SKM-1 treated with dmso at 0.1 percent for 144 hours (cell line): ENCODE results near the gene HLA-B.
A peak's percentile ranks its signal among the peaks of the same experiment; 100 is the strongest.

ENCODE experiments used
- DNase-seq: peaks from one replicate; lab custom pipeline; 2025; ENCODE audit not compliant: unreplicated experiment; lab: John Stamatoyannopoulos, UW

The HLA-B gene

GRCh38 chr6:31353384-31353945 lies 3.5 kb downstream of the HLA-B start:
- DNase-seq = no peak

GRCh38 chr6:31352683-31353383 lies 4.1 kb downstream of the HLA-B start:
- DNase-seq = no peak

DNA sequence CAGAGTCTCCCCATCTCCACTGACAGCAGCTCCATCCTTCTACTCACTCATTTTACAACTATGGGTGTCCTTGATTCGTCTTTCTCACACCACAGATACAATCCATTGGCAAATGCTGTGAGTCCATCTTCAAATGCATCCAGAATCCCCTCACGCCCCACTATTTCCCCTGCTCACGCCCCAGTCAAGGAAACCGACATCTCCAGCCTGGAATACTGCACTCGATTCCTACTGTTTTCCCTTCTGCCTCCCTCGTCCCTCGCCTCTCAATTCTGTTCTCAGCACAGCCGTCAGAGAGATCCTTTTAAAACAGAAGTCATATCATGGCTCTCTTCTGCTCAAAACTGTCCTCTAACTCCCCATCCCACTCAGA lies 4.7 kb downstream of the HLA-B start:
- DNase-seq = no peak

DNA sequence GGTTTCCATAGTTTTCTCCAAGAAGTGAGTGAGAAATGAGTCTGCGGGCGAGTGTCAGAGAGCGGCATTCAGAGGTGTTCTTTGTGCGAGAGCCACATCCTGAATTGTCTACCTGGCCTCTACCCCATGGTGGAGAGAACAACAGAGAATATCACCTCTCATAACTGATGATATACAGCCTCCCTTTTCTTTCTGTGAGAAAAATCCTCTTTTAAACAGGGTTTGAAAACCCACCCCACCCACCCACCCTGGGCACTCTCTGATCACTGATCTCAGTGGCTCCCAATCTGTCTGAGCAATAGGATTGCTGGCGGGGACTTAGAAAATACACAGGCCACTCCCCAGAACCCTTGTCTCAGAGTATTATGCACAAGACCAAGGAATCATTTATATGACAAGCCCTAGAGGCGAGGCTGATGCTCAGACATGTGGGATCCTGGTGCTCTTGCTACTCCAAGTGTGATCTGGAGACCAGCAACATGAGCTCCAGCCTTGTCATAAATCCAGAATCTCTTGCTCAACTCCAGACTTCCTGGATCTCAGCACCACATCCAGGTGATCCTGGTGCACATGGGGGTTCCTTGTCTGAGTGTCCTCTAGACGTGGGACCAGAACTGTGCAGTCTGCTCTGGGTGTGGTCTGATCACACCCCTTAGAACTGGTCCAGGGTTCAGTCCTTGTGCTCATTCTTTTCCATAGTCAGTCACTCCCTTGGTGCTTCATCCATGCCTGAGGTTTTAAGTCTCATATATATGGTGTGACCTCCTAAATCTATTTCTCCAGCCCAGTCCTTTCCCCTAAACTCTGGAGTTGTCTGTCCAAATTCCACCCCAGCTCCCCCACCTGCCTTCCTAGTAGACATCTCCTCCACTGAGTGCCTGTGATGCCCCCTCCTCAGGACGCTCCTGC lies 5.3 kb downstream of the HLA-B start:
- DNase-seq = no peak

DNA sequence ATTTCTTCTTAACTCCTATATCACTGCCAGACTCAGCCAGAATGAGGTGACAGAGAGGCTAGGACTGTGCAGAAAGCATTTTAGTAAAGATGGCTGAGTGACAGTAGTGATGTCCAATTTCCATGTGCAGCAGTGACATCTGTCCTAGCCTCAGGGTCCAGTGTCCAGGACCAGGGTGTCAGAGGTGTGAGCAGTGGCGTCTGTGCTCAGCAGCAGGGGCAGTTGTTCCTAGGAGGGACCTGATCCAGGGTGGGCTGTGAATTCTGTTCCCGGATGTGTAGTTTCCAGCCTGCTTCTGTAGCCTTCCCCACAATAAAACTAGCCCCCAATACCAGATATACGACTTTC lies 6.0 kb downstream of the HLA-B start:
- no peak for DNase-seq

- no peak for DNase-seq
Observed at GRCh38 chr6:31350196-31351032, 6.6 kb downstream of the HLA-B start.

- DNase-seq = no peak
Observed at GRCh38 chr6:31349301-31349700, 7.7 kb downstream of the HLA-B start.

DNA sequence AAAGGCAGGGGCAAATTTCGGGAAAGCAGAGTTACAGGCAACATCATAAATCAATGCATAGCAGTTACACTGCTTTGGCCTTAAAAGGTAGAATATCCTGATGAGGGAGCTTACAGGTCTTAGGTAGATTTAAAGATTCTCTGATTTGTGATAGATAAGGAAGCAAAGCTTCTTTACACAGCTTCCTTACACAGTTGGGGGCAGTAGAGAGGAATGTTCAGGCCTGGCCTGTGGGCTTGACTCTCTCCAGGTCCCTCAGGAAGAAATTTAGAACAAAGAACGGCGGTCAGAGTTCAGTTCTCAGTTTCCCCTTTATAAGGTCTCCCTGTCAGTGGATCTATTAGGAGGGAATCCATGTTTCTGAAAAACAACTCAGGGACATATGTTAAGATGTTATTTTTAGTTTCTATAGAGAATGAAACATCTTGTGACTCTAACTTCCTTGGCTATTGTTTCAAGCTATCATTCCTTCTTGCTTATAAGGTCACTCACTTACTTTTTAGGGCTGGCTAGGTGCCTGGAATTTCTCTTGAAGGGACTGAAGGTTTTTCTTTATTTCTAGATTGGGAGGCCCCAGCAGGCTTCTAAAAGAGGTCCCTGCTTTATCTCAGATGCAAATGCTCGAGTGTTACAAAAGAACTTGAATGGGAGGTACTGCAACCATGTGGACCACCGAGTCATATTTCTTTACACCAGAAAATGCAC lies 11.8 kb downstream of the HLA-B start:
- DNase-seq = no peak

GRCh38 chr6:31340228-31340627 lies 16.8 kb downstream of the HLA-B start:
- no peak for DNase-seq

DNA sequence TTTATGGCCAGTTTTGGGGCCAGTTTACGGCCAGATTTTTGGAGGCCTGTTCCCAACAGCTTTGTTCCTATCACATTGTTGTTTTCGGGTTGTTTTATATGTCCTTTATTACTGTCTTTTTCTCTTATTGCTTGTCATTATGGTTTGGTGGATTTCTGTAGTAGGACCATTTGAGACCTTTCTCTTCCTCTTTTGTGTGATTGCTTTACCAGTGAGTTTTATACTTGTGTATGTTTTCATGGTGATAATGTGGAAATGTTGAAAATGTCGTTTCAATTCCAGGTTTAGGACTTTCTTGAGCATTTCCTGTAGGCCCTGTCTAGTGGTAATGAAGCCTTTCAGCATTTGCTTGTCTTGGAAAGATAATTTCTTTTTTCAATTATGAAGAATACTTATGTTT lies 17.8 kb downstream of the HLA-B start:
- no peak for DNase-seq

DNA sequence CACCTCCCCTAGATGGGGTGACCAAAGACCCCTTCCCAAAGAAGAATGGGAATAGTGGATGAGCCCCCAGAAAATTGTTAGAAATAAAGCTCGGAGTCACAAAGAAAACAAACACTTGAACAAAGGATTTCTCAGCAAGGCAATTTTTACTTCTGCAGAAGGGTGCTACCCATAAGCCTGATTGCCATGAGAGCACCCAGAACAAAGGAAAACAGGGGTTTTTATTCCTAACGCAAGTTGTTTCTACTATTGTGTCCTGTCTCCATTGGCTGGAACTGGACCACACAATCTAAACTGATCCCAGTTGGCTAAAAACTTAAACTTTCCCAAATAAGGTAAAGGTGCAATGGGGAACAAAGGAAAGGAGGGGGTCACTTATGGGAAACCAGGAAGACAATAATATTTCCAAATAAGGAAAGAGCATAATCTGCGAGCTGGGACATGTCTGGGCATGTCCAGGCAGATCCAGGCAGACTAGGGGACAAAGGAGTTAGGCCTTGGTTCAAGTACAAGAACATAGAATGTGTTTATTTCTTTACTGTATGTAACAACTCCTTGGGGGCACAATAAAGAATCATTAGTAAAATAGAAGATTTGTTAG lies 20.0 kb downstream of the HLA-B start:
- DNase-seq = peak; percentile 9

- no peak for DNase-seq
Observed at GRCh38 chr6:31332637-31333602, 24.1 kb downstream of the HLA-B start.

DNA sequence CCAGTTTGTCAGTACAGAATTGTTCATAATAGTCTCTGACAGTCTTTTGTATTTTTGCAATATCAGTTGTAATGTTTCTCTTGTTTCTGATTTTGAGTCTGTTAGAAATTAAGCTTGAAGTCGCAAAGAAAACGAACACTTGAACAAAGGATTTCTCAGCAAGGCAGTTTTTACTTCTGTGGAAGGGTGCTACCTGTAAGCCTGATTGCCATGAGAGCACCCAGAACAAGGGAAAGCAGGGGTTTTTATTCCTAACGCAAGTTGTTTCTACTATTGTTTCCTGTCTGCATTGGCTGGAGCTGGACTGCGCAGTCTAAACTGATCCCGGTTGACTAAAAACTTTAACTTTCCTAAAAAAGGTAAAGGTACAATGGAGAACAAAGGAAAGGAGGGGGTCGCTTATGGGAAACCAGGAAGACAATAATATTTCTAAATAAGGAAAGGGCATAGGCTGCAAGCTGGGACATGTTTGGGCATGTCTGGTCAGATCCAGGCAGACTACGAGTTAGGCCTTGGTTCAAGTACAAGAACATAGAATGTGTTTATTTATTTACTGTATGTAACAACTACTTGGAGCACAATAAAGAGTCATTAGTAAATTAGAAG lies 28.5 kb downstream of the HLA-B start:
- no peak for DNase-seq

GRCh38 chr6:31321820-31322219 lies 35.2 kb downstream of the HLA-B start:
- DNase-seq = no peak

DNA sequence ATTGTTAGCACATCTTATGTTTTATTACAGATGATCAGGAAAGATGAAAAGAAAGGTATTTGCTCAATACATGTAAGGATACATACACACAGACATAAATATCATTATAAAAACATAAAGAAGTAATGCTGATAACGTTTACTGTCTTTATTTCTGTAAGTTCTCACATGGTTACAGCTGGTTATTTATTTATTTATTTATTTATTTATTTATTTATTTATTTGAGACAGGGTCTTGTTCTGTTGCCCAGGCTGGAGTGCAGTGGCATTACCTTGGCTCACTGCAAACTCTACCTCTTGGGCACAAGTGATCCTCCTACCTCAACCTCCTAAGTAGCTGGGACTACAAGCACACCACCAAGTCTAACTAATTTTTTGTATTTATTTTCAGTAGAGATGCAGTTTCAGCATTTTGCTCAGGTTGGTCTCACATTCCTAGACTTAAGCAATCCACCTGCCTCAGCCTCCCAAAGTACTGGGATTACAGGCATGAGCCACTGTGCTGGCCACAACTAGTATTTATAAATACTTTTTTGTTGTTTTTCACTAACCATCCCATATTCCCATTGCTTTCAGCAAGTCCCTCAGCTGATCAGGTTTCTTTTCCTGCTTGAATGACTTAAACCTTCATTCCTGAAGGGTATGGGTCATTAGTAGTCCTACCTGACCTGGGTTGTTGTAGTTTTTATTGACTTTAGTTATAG lies 35.8 kb downstream of the HLA-B start:
- DNase-seq = no peak

- no peak for DNase-seq
Observed at GRCh38 chr6:31317036-31317435, 39.9 kb downstream of the HLA-B start.

- no peak for DNase-seq
Observed at GRCh38 chr6:31309641-31310040, 47.3 kb downstream of the HLA-B start.

DNA sequence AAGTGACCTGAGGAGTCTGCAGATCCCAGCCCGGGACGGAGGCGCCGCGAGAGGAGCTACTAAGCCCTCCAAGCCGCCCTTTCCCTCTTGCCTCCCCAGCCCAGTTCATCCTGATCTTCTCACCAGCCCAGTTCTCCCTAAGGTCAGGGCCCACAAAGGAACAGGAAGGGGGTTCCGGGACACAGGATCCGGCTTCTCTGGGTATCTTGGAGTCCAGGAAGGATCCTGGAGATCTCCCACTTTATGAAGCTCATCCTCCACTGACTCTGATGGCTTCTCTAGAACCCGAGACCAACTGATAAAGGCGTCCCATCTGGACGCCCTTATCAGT lies 48.2 kb downstream of the HLA-B start:
- DNase-seq = no peak
